HepG2 (cell line): ENCODE measurements around the gene TGIF1. TPM values are rescaled to one million over a fixed set of nuclear protein-coding genes. Genes with fewer than 3 reads are reported as not detected.

Experiments
- GATA4 ChIP-seq: sonication (generic); IDR thresholded peaks from 2 replicates; pipeline ENCODE4 v1.6.1; 2016; ENCODE audit warnings: antibody characterized with exemption, low read depth, borderline replicate concordance
- PHF21A ChIP-seq: sonication (generic); formaldehyde crosslinking; IDR thresholded peaks from 2 replicates; pipeline ENCODE4 v1.5.0; 2020; ENCODE audit warnings: mild to moderate bottlenecking, missing genetic modification reagents
- POLR2G ChIP-seq: fragments of 200-400 bp; formaldehyde crosslinking; IDR thresholded peaks from 2 replicates; pipeline ENCODE4 v1.6.1; 2018; ENCODE audit warnings: mild to moderate bottlenecking, low read depth, low read length, moderate library complexity
- SAP130 ChIP-seq: IDR thresholded peaks from 2 replicates; pipeline ENCODE4 v1.6.1; 2016; ENCODE audit warnings: low read depth
- SATB2 ChIP-seq: sonication (generic); formaldehyde crosslinking; IDR thresholded peaks from 2 replicates; pipeline ENCODE4 v1.5.0; 2020; ENCODE audit warnings: missing genetic modification reagents
- SKI ChIP-seq: fragments of 450-650 bp; IDR thresholded peaks from one replicate; pipeline ENCODE4 v1.6.1; 2018; ENCODE audit warnings: mild to moderate bottlenecking; ENCODE audit not compliant: partially characterized antibody
- SPEN ChIP-seq: sonication (generic); formaldehyde crosslinking; IDR thresholded peaks from 2 replicates; pipeline ENCODE4 v1.5.1; 2020; ENCODE audit warnings: low read depth, mild to moderate bottlenecking, missing genetic modification reagents
- THAP7 ChIP-seq: sonication (generic); formaldehyde crosslinking; IDR thresholded peaks from 2 replicates; pipeline ENCODE4 v1.8.1; 2023; ENCODE audit warnings: mild to moderate bottlenecking, missing genetic modification reagents
- UBTF ChIP-seq: sonication (generic); formaldehyde crosslinking; IDR thresholded peaks from 2 replicates; pipeline ENCODE4 v1.4.0; 2020; ENCODE audit warnings: mild to moderate bottlenecking, missing genetic modification reagents
- ZBTB10 ChIP-seq: sonication (generic); formaldehyde crosslinking; IDR thresholded peaks from 2 replicates; pipeline ENCODE4 v1.4.0; 2020; ENCODE audit warnings: missing genetic modification reagents, borderline replicate concordance
- ZFP82 ChIP-seq: sonication (generic); formaldehyde crosslinking; IDR thresholded peaks from 2 replicates; pipeline ENCODE4 v1.5.1; 2020; ENCODE audit warnings: mild to moderate bottlenecking, missing genetic modification reagents, borderline replicate concordance
- polyA plus RNA-seq, 8 experiments: library from polyadenylated mRNA; depleted of rRNA in 3 of 8; stranded (reverse) in 7 of 8; unstranded in 1 of 8; fragments of >200 nt; fragmentation: Illumina TruSeq in 4 of 8; extraction: Trizol in 4 of 8; gene quantifications; 2 replicates each; pipeline versions ENCODE4 v1.2.1 to v1.2.3, GENCODE V29; 2011 to 2016; ENCODE audit warnings: low read depth in 4 of 8, missing spikeins in 1 of 8, mixed read lengths in 1 of 8; ENCODE audit not compliant: insufficient read depth in 1 of 8
- total RNA-seq, 5 experiments: library from RNA; depleted of rRNA; stranded (reverse); fragments of >200 nt; fragmentation: Illumina TruSeq; extraction: Trizol; gene quantifications; 2 replicates each; pipeline ENCODE4 v1.2.3, GENCODE V29; 2016; ENCODE audit warnings: low read depth in 1 of 5
- TF ChIP-seq, protein P1 (sequence below): sonication (generic); formaldehyde crosslinking; IDR thresholded peaks from 2 replicates; pipeline ENCODE4 v1.5.0; 2020; ENCODE audit warnings: mild to moderate bottlenecking, missing genetic modification reagents, borderline replicate concordance
- TF ChIP-seq, protein P2 (sequence below): sonication (generic); formaldehyde crosslinking; IDR thresholded peaks from 2 replicates; pipeline ENCODE4 v1.4.0; 2020; ENCODE audit warnings: missing genetic modification reagents, borderline replicate concordance
- TF ChIP-seq, protein P3 (sequence below): IDR thresholded peaks from 2 replicates; pipeline ENCODE4 v1.6.1; 2012; ENCODE audit warnings: inconsistent platforms
- TF ChIP-seq, protein P4 (sequence below): sonication (generic); formaldehyde crosslinking; IDR thresholded peaks from 2 replicates; pipeline ENCODE4 v1.4.0; 2020; ENCODE audit warnings: missing genetic modification reagents

The TGIF1 gene
- total and polyA plus RNA-seq, 2 of the 13 experiments (the other 11 are each of a cell fraction or from before 2014, with no cell fraction given): 50.0 to 76.1 TPM

DNA sequence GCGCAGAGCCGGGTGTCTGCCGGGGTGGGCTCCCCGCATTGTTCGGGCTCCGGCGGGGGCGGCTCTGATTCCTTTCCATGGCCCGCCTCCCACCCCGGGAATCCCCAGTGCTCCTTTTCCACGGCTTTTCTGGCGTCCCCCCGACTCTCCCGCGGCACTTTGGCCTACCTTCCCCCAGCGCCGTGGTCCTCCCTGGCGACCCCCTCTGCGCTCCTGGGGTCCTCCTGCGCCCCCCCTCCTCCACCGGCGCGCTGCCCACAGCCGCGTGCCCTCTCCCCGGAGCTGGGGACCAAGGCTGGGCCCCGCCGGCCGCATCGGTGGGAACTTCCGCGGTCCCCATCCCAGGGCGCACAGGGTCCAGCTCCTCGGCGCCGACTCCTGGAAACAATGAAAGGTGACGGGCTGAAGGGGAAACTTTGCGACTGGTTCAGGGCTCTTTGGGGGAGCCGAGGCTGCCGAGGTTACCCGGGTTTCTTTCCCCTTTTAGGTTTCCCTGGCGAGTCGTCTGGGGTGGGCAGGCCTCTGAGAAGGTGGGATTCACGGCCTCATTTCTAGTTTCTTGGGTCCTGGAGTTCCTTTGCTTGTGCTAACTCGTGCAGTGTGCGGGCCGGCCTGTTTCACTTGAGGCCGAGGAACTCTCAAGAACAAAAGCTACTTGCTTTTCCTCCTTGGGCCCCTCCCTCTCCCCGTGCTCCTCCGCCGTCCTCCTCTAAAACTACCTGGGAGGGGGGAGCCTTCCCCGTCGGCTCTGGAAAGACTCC, 2.2 kb downstream of the TGIF1 start (continued):
- TF ChIP-seq PHF21A: 0 out of 2 replicates have a peak, but pooled peaks have one; percentile 5
- peak; percentile 21; the same call in 1 of the 2 replicates for TF ChIP-seq THAP7
- TF ChIP-seq SAP130: no peak; the same call in 1 of the 2 replicates
- TF ChIP-seq, protein P1, sequence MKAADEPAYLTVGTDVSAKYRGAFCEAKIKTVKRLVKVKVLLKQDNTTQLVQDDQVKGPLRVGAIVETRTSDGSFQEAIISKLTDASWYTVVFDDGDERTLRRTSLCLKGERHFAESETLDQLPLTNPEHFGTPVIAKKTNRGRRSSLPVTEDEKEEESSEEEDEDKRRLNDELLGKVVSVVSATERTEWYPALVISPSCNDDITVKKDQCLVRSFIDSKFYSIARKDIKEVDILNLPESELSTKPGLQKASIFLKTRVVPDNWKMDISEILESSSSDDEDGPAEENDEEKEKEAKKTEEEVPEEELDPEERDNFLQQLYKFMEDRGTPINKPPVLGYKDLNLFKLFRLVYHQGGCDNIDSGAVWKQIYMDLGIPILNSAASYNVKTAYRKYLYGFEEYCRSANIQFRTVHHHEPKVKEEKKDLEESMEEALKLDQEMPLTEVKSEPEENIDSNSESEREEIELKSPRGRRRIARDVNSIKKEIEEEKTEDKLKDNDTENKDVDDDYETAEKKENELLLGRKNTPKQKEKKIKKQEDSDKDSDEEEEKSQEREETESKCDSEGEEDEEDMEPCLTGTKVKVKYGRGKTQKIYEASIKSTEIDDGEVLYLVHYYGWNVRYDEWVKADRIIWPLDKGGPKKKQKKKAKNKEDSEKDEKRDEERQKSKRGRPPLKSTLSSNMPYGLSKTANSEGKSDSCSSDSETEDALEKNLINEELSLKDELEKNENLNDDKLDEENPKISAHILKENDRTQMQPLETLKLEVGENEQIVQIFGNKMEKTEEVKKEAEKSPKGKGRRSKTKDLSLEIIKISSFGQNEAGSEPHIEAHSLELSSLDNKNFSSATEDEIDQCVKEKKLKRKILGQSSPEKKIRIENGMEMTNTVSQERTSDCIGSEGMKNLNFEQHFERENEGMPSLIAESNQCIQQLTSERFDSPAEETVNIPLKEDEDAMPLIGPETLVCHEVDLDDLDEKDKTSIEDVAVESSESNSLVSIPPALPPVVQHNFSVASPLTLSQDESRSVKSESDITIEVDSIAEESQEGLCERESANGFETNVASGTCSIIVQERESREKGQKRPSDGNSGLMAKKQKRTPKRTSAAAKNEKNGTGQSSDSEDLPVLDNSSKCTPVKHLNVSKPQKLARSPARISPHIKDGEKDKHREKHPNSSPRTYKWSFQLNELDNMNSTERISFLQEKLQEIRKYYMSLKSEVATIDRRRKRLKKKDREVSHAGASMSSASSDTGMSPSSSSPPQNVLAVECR (CRISPR knock-in tag): peak; percentile 43; the same call in 1 of the 2 replicates
- TF ChIP-seq SPEN (CRISPR knock-in tag): 0 out of 2 replicates have a peak, but pooled peaks have one; percentile 2
- TF ChIP-seq, protein P2, sequence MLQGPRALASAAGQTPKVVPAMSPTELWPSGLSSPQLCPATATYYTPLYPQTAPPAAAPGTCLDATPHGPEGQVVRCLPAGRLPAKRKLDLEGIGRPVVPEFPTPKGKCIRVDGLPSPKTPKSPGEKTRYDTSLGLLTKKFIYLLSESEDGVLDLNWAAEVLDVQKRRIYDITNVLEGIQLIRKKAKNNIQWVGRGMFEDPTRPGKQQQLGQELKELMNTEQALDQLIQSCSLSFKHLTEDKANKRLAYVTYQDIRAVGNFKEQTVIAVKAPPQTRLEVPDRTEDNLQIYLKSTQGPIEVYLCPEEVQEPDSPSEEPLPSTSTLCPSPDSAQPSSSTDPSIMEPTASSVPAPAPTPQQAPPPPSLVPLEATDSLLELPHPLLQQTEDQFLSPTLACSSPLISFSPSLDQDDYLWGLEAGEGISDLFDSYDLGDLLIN: no peak
- TF ChIP-seq ZFP82: 0 out of 2 replicates have a peak, but pooled peaks have one; percentile 47
- peak; percentile 39; the same call in 1 of the 2 replicates for TF ChIP-seq POLR2G
- TF ChIP-seq ZBTB10: 0 out of 2 replicates have a peak, but pooled peaks have one; percentile 39
- peak; percentile 79 for TF ChIP-seq UBTF
- no peak for TF ChIP-seq SKI
- TF ChIP-seq, protein P3, sequence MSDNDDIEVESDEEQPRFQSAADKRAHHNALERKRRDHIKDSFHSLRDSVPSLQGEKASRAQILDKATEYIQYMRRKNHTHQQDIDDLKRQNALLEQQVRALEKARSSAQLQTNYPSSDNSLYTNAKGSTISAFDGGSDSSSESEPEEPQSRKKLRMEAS: peak; percentile 4; the same call in 1 of the 2 replicates
- TF ChIP-seq SATB2 (CRISPR knock-in tag): peak; percentile 21; the same call in 1 of the 2 replicates
- TF ChIP-seq GATA4: no peak
- TF ChIP-seq, protein P4, sequence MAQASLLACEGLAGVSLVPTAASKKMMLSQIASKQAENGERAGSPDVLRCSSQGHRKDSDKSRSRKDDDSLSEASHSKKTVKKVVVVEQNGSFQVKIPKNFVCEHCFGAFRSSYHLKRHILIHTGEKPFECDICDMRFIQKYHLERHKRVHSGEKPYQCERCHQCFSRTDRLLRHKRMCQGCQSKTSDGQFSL (CRISPR knock-in tag): 0 out of 2 replicates have a peak, but pooled peaks have one; percentile 51
